GM06990 (cell line): ENCODE results near the gene ALKBH2.
A peak's percentile ranks its signal among the peaks of the same experiment; 100 is the strongest.
"Not testable (repeated sequence)": the region's sequence is repeated elsewhere in the genome, so short reads cannot be mapped to it uniquely, and the experiment has no call there.

Experiments used
- DNase-seq: peaks from one replicate; pipeline ENCODE4 v3.0.0-alpha.2; 2011; ENCODE audit not compliant: insufficient read length; ENCODE audit errors: extremely low read depth
- H3K27me3 ChIP-seq: replicated peaks from 2 replicates; pipeline ENCODE4 v1.6.0; 2011; ENCODE audit warnings: low read length; ENCODE audit not compliant: control insufficient read depth, insufficient read depth
- H3K36me3 ChIP-seq: 2 replicates; pipeline ENCODE4 v1.5.1; 2011; ENCODE audit warnings: low read length; ENCODE audit not compliant: control insufficient read depth, insufficient read depth
- H3K4me3 ChIP-seq: replicated peaks from 2 replicates; pipeline ENCODE4 v1.5.1; 2011; ENCODE audit warnings: low read depth, mild to moderate bottlenecking, control low read depth, low read length
- CTCF ChIP-seq: IDR thresholded peaks from 2 replicates; pipeline ENCODE4 v1.5.1; 2011; ENCODE audit warnings: low read length, control low read depth, mild to moderate bottlenecking, inconsistent platforms; ENCODE audit not compliant: insufficient read depth, poor library complexity, severe bottlenecking

Gene ALKBH2

GRCh38 chr12:109065154-109065852 is 28.0 kb downstream of the ALKBH2 start:
- TF ChIP-seq CTCF, result no peak
- H3K36me3 ChIP-seq, result peaks cover 3% of the 10 kb centered on the region; the same call in 1 of the 2 replicates
- DNase-seq, result no peak

GRCh38 chr12:109064143-109064542 is 29.1 kb downstream of the ALKBH2 start:
- no peak overlapping the region for H3K4me3 ChIP-seq
- no peak for TF ChIP-seq CTCF
- no peaks in the 10 kb centered on the region for H3K27me3 ChIP-seq
- peaks cover 2% of the 10 kb centered on the region; the same call in 1 of the 2 replicates for H3K36me3 ChIP-seq
- DNase-seq, result no peak

More at GRCh38 chr12:109065154-109065852, 28.0 kb downstream of the ALKBH2 start:
- Histone ChIP-seq H3K4me3 (no peak overlapping the region), H3K27me3 (no peaks in the 10 kb centered on the region)

GRCh38 chr12:109058773-109059172 is 34.5 kb downstream of the ALKBH2 start:
- no peak for DNase-seq
- Histone ChIP-seq H3K27me3 (no peaks in the 10 kb centered on the region), H3K36me3 (no peaks in the 10 kb centered on the region), H3K4me3 (no peak overlapping the region)
- no peak for TF ChIP-seq CTCF

GRCh38 chr12:109057376-109057775 is 35.9 kb downstream of the ALKBH2 start:
- Histone ChIP-seq H3K36me3 (no peaks in the 10 kb centered on the region), H3K4me3 (no peak overlapping the region), H3K27me3 (no peaks in the 10 kb centered on the region)
- no peak for DNase-seq
- no peak for TF ChIP-seq CTCF

- no peaks in the 10 kb centered on the region for H3K36me3 ChIP-seq
- TF ChIP-seq CTCF, result no peak
- no peak for DNase-seq
- no peak overlapping the region for H3K4me3 ChIP-seq
- no peaks in the 10 kb centered on the region for H3K27me3 ChIP-seq
These were observed 36.4 kb downstream of the ALKBH2 start for GRCh38 chr12:109056891-109057290.

- H3K4me3 ChIP-seq, result peak overlapping the region; percentile 87
- no peak for DNase-seq
- TF ChIP-seq CTCF, result no peak
- H3K36me3 ChIP-seq, result no peaks in the 10 kb centered on the region
- H3K27me3 ChIP-seq, result no peaks in the 10 kb centered on the region
These were observed 38.8 kb downstream of the ALKBH2 start for GRCh38 chr12:109054520-109054919.

GRCh38 chr12:109054124-109054513 is 39.2 kb downstream of the ALKBH2 start:
- DNase-seq, H3K36me3 ChIP-seq, H3K27me3 ChIP-seq: not testable (repeated sequence)
- H3K4me3 ChIP-seq, result peak overlapping the region; percentile 87
